Ecto neural progenitor cell (in vitro differentiated cells): ENCODE data around the gene SHOC2.
A peak's percentile ranks its signal among the peaks of the same experiment; 100 is the strongest.
"Not testable (repeated sequence)": the region's sequence is repeated elsewhere in the genome, so short reads cannot be mapped to it uniquely, and the experiment has no call there.

Experiments
- DNase-seq: peaks from one replicate; pipeline ENCODE4 v3.0.0-alpha.2; 2018; ENCODE audit warnings: low spot score

Gene SHOC2

DNA sequence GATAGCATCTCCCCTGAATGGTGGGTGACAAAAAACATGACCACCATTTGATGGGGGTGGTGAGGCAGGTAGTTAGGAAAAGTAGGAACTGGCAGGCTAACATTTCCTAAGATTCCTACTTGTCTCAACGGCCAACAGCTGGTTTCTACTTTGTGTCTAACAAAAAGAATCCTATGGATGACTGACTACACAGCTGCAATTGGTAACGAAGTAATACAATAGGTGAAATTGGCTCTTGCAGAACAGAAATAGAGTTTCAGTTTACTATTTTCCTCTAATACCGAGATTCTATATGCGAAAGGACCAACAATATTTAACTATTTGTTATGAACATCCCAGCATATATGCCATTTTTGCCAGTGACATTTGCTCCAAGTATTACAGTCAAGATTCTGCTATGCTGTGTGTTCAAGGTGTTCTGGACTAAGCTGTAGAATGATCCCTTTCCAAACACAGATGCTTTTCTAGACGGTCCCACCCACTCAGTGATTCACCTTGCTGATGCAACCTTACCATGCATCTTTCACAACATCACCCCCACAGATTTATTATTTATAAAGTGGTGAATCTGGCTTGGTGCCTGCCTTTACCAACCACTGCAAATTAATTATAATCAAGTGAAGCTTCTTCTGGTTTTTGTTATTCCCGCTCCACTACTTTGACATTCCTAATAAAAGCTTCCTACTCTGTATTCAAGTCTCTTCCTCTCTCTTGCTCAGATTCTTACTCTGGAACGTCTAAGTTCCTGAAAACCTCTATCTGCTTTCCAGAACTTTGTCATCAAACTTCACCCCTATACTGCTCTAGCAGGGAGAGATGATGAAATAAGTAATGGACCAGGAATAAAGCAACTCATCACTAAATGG, 17.2 kb upstream of the SHOC2 start:
- no peak for DNase-seq

- DNase-seq = no peak
Measured at GRCh38 chr10:110903280-110904278, 15.8 kb upstream of the SHOC2 start.

- DNase-seq = no peak
Measured at GRCh38 chr10:110910138-110910537, 9.3 kb upstream of the SHOC2 start.

DNA sequence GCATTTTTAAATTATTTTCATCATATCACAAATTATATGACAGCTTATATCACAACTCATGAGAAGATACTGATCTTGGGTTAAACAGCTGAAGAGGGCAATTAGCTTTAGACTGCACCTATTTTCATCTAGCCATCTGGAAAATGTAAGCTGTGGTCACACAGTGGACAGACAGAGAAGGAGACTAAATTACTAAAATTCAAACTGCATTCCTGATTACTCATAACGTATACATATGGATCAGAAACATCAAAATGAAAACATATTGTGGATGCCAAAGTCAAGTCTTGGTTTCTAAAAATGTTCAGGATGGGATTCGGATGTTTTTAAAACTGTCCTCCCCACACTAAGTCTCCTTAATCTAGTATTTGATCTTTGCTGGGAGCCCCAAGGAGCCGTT, 7.0 kb upstream of the SHOC2 start:
- no peak for DNase-seq

DNA sequence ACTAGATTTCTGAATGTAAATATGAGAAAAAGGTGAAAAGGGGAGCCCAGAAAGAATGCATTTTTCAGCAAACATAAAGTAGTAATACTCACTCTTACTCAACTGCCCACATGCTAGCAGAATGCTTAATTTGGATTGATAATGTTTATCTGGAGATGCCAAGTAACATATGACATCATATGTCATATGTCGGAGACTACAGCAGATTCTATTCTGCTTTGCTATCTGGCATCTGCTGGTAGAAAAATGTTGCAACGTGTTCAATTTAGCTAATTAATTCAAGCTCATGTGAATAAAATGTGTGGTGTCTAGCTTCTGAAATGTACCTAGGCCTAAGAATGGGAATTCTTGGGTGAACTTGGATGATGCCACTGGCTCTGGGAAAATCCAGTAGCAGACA, 5.0 kb upstream of the SHOC2 start:
- no peak for DNase-seq

DNA sequence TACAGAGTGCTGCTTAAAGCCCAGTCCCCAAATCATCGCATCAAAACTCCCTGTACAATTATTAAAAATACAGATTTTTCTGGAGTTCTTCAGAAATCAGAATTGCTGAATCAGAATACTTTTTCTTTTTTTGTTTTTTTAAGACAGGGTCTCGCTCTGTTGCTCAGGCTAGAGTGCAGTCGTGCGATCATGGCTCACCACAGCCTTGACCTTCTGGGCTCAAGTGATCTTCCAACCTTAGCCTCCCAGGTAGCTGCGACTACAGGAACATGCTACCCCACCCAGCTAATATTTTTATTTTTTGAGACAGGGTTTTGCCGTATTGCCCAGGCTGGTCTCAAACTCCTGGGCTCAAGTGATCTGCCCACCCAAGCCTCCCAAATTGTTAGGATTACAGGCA, 4.4 kb upstream of the SHOC2 start:
- DNase-seq = no peak

GRCh38 chr10:110915600-110915999, 3.8 kb upstream of the SHOC2 start:
- not testable (repeated sequence) for DNase-seq

GRCh38 chr10:110916554-110917346, 2.7 kb upstream of the SHOC2 start:
- no peak for DNase-seq

DNA sequence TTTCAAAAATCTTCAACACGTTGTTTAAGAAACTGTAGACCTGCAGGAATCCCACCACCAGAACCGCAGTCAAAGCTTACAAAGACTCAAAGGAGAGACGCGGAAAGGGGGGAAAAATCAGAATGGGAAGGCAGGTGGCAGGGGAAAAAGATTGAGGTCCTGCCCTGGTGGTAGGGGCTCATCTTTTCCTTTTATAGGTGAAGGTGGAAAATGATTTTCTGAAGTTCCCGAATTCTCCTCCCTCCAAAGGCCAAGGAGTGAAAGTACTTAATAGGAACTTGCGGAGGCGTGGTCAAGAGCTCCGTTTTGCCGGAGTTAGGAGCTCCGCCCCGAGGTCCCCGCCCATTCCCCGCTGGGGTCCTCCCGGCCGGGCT, 1.1 kb upstream of the SHOC2 start:
- DNase-seq = no peak

- DNase-seq = peak; percentile 95
Measured at GRCh38 chr10:110918643-110919348, 608 bp upstream of the SHOC2 start, which contains the start of gene BBIP1. TSS of gene BBIP1 (minus strand) at chr10:110919180. CDS start at chr10:110918157, 1,023 bp downstream.

- peak; percentile 65 for DNase-seq
Measured at GRCh38 chr10:110919971-110920881, 822 bp downstream of the SHOC2 start.

- DNase-seq = no peak
Measured at GRCh38 chr10:110923856-110924493, 4.6 kb downstream of the SHOC2 start.

DNA sequence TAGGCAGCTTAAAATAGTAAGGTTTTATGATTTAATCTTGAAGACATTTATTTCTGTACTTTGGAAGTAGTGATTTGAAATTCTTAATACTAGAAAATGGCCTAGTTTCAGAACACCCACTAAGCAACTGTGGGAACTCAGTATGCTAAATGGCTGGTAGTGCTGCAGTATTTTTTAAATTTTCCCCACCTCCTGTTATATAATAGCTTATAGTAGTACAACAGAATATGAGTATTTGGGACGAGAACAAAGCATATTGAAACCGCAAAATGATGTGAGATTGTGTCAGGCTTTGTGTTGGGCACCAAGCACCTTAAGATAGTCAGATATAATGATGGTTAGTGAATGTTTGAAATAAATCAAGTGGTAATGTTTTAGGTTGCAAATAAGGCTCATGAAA, 8.1 kb downstream of the SHOC2 start:
- DNase-seq = no peak

- DNase-seq = no peak
Measured at GRCh38 chr10:110931769-110932381, 12.5 kb downstream of the SHOC2 start.

DNA sequence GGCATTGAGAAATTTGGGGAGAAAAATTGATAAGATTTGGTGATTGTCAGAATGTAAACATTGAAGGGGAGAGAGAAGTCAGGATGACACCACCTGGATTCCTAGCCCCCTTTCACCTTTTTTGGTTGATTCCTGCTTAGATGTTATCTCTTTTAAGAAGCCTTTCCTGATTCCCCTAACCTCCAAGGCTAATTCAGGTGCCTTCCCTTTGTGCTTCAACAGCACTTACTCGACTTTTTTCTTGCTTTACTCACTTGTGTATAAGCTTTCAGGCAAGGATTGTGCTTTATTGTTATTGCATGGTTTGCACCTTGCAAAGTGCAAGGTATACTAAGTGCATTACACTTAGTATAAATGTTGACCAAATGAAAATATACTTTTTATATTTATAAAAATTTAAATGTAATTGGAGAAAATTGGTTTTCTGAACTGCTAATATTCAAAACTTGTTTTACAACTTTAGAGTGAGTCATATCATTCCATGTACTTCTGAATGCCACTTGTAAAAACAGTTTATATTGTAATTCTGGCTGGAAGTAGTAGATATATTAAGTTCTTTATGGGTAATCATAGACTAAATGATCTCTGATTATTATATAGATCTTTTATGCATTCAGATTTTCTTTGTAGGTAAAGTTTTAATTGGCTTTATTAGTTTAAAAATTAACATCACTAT, 13.2 kb downstream of the SHOC2 start:
- no peak for DNase-seq

GRCh38 chr10:110936757-110937156, 17.4 kb downstream of the SHOC2 start:
- DNase-seq = no peak

- DNase-seq = no peak
Measured at GRCh38 chr10:110939419-110939818, 20.0 kb downstream of the SHOC2 start.

DNA sequence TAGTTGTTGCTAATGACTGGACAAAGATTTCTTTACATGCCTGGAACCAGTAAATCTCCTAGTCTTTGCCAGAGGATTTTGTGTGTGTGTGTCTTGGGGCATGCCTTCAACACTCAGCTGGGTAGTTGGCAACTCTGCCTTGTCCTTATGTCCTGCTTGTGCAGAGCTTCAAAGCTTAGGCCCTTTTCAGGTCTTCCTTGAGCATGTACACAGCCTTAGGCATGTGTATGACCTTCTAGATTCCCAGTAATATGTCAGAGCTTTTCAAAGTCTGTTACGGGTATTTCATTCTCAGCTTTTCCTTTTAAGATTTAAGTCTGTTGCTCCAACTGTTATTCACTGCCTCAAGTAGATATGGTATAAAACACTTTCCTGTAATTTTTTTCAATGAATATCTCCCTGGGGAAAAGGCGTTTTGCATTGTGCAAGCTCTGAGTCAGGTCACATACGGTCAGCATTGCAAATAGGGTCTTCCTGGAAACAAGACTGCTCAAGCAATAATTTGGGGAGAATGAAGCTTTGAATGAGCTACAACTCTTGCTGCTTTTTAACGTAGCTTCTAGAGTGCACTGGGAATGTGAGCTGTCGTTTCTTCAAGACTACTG, 25.5 kb downstream of the SHOC2 start:
- DNase-seq = no peak
